CD14-positive monocyte (primary cell): ENCODE results near the gene LUZP2. TPM values are rescaled to one million over a fixed set of nuclear protein-coding genes. Genes with fewer than 3 reads are reported as not detected.

Experiments
- DNase-seq, 3 donors: peaks; one replicate each; pipeline ENCODE4 v3.0.0-alpha.2; 2011 to 2022
- H2AFZ ChIP-seq: 2 replicates; pipeline ENCODE4 v1.6.0; 2012; ENCODE audit warnings: mild to moderate bottlenecking, low read depth, low read length, inconsistent platforms; ENCODE audit not compliant: insufficient read depth, poor library complexity, severe bottlenecking
- H3K27ac ChIP-seq, 2 donors: 1 replicate in 1 of 2; 2 replicates in 1 of 2; pipeline ENCODE4 v1.5.1; 2012 to 2013; ENCODE audit warnings: low read length in 2 of 2, control low read depth in 1 of 2, inconsistent platforms in 1 of 2, low read depth in 1 of 2, mild to moderate bottlenecking in 1 of 2
- H3K27me3 ChIP-seq, 2 donors: one replicate each; pipeline versions ENCODE4 v1.6.0 to v1.6.1; 2011 to 2013; ENCODE audit warnings: low read length in 2 of 2; ENCODE audit not compliant: control insufficient read depth in 2 of 2, insufficient read depth in 2 of 2
- H3K36me3 ChIP-seq, 2 donors: replicated peaks in 1 of 2; 1 replicate in 1 of 2; 2 replicates in 1 of 2; pipeline versions ENCODE4 v1.5.1 to v1.6.1; 2012 to 2013; ENCODE audit warnings: low read length in 2 of 2, control low read depth in 1 of 2, inconsistent platforms in 1 of 2, mild to moderate bottlenecking in 1 of 2; ENCODE audit not compliant: insufficient read depth in 2 of 2, control insufficient read depth in 1 of 2
- H3K4me1 ChIP-seq, 2 donors: 1 replicate in 1 of 2; 2 replicates in 1 of 2; pipeline versions ENCODE4 v1.5.1 to v1.6.1; 2012 to 2013; ENCODE audit warnings: low read length in 2 of 2, control low read depth in 1 of 2, inconsistent platforms in 1 of 2, mild to moderate bottlenecking in 1 of 2, moderate library complexity in 1 of 2; ENCODE audit not compliant: insufficient read depth in 2 of 2, control insufficient read depth in 1 of 2
- H3K4me2 ChIP-seq: replicated peaks from 2 replicates; pipeline ENCODE3; 2012; ENCODE audit warnings: low read length, moderate library complexity, mild to moderate bottlenecking; ENCODE audit not compliant: poor library complexity, severe bottlenecking; ENCODE audit errors: extremely low read depth
- H3K4me3 ChIP-seq, 3 experiments: fragments of 200-600 bp in 1 of 3; sonication (generic) in 1 of 3; replicated peaks in 1 of 3; 1 replicate in 2 of 3; 2 replicates in 1 of 3; pipeline ENCODE4 v1.5.1; 2011 to 2013; ENCODE audit warnings: low read length in 3 of 3, mild to moderate bottlenecking in 3 of 3, control low read depth in 2 of 3, low read depth in 2 of 3, inconsistent platforms in 1 of 3, moderate library complexity in 1 of 3
- H3K79me2 ChIP-seq: 2 replicates; pipeline ENCODE4 v1.6.0; 2012; ENCODE audit warnings: mild to moderate bottlenecking, control low read depth, inconsistent platforms, low read length, moderate library complexity; ENCODE audit not compliant: insufficient read depth
- H3K9ac ChIP-seq: 2 replicates; pipeline ENCODE4 v1.6.0; 2017; ENCODE audit warnings: low read length, mild to moderate bottlenecking; ENCODE audit not compliant: insufficient read depth, poor library complexity, severe bottlenecking
- H3K9me3 ChIP-seq, 2 donors: replicated peaks in 1 of 2; 1 replicate in 1 of 2; 2 replicates in 1 of 2; pipeline versions ENCODE4 v1.5.1 to v1.6.1; 2012 to 2013; ENCODE audit warnings: low read length in 2 of 2, control low read depth in 1 of 2; ENCODE audit not compliant: control insufficient read depth in 1 of 2, insufficient read depth in 1 of 2
- H4K20me1 ChIP-seq: 2 replicates; pipeline ENCODE4 v1.6.0; 2012; ENCODE audit warnings: mild to moderate bottlenecking, low read length, control low read depth, moderate library complexity; ENCODE audit not compliant: insufficient read depth
- H3K27ac Mint-ChIP-seq, 7 donors: one replicate each; pipeline ENCODE4 v1.8.0; 2020; ENCODE audit warnings: mild to moderate bottlenecking in 7 of 7, mixed read lengths in 7 of 7, moderate library complexity in 6 of 7, inconsistent platforms in 2 of 7
- H3K27me3 Mint-ChIP-seq, 3 donors: one replicate each; pipeline ENCODE4 v1.8.0; 2021 to 2022; ENCODE audit warnings: low read depth in 3 of 3, mild to moderate bottlenecking in 3 of 3, mixed read lengths in 3 of 3, moderate library complexity in 3 of 3, inconsistent platforms in 1 of 3
- H3K36me3 Mint-ChIP-seq, 2 donors: one replicate each; pipeline ENCODE4 v1.8.0; 2020; ENCODE audit warnings: mixed read lengths in 2 of 2, inconsistent platforms in 1 of 2, mild to moderate bottlenecking in 1 of 2
- H3K4me1 Mint-ChIP-seq: one replicate; pipeline ENCODE4 v1.8.0; 2020; ENCODE audit warnings: mild to moderate bottlenecking, mixed read lengths
- H3K4me3 Mint-ChIP-seq, 2 donors: one replicate each; pipeline ENCODE4 v1.8.0; 2020; ENCODE audit warnings: mild to moderate bottlenecking in 2 of 2, mixed read lengths in 2 of 2, moderate library complexity in 1 of 2
- H3K9me3 Mint-ChIP-seq, 7 donors: one replicate each; pipeline ENCODE4 v1.8.0; 2020 to 2022; ENCODE audit warnings: mixed read lengths in 7 of 7, mild to moderate bottlenecking in 6 of 7, moderate library complexity in 6 of 7, inconsistent platforms in 2 of 7
- WGBS: methylation state at CpG from one replicate; pipeline ENCODE4 v1.1.5; 2013; ENCODE audit warnings: missing lambda C conversion rate; ENCODE audit not compliant: insufficient coverage; 5-methylcytosine and 5-hydroxymethylcytosine counted together
- intact Hi-C, 2 donors: fragments of 100-400 bp; cut with micrococcal nuclease; formaldehyde crosslinking; loops; one replicate each; pipeline versions ENCODE4 v1.15.0 to v1.15.1; 2023
- polyA plus RNA-seq, 3 donors: library from polyadenylated mRNA; depleted of rRNA in 1 of 3; unstranded in 2 of 3; stranded (reverse) in 1 of 3; fragments of 300-500 nt in 2 of 3; fragments of >200 nt in 1 of 3; fragmentation: Illumina TruSeq in 2 of 3; gene quantifications; 1 replicate in 2 of 3; 2 replicates in 1 of 3; pipeline ENCODE4 v1.2.3, GENCODE V29; 2012 to 2021
- TF ChIP-seq, protein P1 (sequence below): fragments of 200-600 bp; IDR thresholded peaks from one replicate; pipeline ENCODE4 v1.8.0; 2022; ENCODE audit warnings: antibody characterized with exemption, mild to moderate bottlenecking

Gene LUZP2
- polyA plus RNA-seq, 3 donors: not detected

DNA sequence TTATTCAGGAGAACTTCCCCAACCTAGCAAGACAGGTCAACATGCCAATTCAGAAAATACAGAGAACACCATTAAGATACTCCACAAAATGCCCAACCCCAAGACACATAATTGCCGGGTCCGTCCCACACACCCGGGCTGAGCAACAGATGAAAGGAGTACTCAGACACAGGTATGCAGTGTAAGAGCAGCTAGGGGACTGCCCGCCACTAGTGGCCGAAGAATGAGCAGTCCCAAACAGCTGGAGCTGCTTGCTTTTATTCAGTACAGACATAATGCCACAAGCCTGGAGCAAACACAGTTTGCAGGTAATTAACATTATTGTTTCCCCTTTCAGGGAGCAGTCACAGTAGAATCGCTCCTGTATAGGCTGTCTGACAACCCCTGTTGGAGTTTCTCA lies 364.6 kb downstream of the LUZP2 start:
- Histone ChIP-seq H3K27me3 (no peaks in the 10 kb centered on the region), H2AFZ (no peak overlapping the region), H3K9ac (no peak overlapping the region), H4K20me1 (no peaks in the 10 kb centered on the region), H3K9me3 (peaks cover 10 to 15% of the 10 kb centered on the region in 2 donors), H3K4me3 (no peak overlapping the region), H3K4me2 (no peak overlapping the region), H3K79me2 (no peaks in the 10 kb centered on the region), H3K4me1 (no peaks in the 10 kb centered on the region), H3K27ac (no peak overlapping the region), H3K36me3 (no peaks in the 10 kb centered on the region)
- WGBS: 93% methylated on average over 2 of the region's 6 CpGs
- Mint-ChIP-seq H3K4me1 (no peaks in the 10 kb centered on the region), H3K9me3 (peaks cover 0 to 15% (median 6%) of the 10 kb centered on the region in 7 donors), H3K27me3 (no peaks in the 10 kb centered on the region), H3K36me3 (no peaks in the 10 kb centered on the region), H3K4me3 (no peak overlapping the region), H3K27ac (no peak overlapping the region)
- TF ChIP-seq, protein P1, sequence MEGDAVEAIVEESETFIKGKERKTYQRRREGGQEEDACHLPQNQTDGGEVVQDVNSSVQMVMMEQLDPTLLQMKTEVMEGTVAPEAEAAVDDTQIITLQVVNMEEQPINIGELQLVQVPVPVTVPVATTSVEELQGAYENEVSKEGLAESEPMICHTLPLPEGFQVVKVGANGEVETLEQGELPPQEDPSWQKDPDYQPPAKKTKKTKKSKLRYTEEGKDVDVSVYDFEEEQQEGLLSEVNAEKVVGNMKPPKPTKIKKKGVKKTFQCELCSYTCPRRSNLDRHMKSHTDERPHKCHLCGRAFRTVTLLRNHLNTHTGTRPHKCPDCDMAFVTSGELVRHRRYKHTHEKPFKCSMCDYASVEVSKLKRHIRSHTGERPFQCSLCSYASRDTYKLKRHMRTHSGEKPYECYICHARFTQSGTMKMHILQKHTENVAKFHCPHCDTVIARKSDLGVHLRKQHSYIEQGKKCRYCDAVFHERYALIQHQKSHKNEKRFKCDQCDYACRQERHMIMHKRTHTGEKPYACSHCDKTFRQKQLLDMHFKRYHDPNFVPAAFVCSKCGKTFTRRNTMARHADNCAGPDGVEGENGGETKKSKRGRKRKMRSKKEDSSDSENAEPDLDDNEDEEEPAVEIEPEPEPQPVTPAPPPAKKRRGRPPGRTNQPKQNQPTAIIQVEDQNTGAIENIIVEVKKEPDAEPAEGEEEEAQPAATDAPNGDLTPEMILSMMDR: no peak
- DNase-seq: no peak
- intact Hi-C loops: no loop called here

DNA sequence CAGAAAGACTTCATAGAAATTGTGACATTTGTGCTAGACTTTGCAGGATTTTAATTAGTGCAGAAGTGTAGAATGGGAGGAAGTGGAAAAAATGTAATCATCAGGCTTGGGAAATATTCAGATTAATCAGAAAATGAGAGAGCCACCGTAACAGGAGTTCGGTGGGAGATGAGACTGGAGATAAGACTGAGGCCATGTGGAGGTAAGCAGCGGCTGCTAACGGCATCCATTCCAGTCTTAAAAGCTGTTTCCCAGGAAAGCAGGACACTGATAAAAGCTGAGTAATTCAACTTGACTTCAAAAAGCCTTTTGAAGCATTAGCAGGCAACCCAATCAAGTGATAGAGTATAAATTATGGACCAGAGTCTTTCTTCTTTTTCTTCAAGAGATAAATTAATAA lies 369.9 kb downstream of the LUZP2 start:
- H3K9me3 ChIP-seq: no peaks in the 10 kb centered on the region
- Mint-ChIP-seq H3K9me3 (peaks cover 0 to 5% (median 0%) of the 10 kb centered on the region in 7 donors), H3K4me1 (no peaks in the 10 kb centered on the region), H3K27ac (no peak overlapping the region), H3K4me3 (no peak overlapping the region), H3K36me3 (no peaks in the 10 kb centered on the region), H3K27me3 (no peaks in the 10 kb centered on the region)
- WGBS: 89% methylated on average over 4 of the region's 4 CpGs
- no peak overlapping the region for H3K4me2 ChIP-seq
- DNase-seq: no peak
- no peaks in the 10 kb centered on the region for H3K36me3 ChIP-seq
- H3K4me1 ChIP-seq: no peaks in the 10 kb centered on the region
- no peaks in the 10 kb centered on the region for H4K20me1 ChIP-seq
- H3K27me3 ChIP-seq: no peaks in the 10 kb centered on the region
- no peak overlapping the region for H3K27ac ChIP-seq
- H3K9ac ChIP-seq: no peak overlapping the region
- no peak overlapping the region for H3K4me3 ChIP-seq
- TF ChIP-seq, protein P1: no peak
- H3K79me2 ChIP-seq: no peaks in the 10 kb centered on the region
- H2AFZ ChIP-seq: no peak overlapping the region
- intact Hi-C loops: no loop called here
